ENCODE data around the gene WDR82. TPM values are rescaled to one million over a fixed set of nuclear protein-coding genes. Genes with fewer than 3 reads are reported as not detected.

The WDR82 gene
- total and polyA plus RNA-seq, 2 donors from 2014 or later: 20.9 to 75.8 TPM

DNA sequence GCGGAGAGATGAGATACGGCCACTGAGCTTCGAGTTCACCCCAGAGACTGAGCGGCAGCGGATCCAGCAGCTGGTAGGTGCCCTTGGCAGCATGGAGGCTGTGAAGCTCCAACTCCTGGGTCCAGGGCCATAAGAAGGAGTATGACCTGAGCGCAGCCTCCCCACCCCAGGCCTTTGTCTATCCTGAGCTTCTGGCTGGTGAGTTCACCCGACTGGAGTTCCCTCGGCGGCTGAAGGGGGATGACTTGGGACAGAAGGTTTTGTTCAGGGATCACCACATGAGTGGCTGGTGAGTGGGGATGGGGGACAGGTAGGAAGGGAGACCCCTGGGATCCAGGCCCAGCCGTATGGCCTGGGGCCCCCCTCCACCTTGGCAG lies 30.3 kb downstream of the WDR82 start:
- H3K4me3 ChIP-seq (ENCODE audit: low read length in 3 of 3): no peak overlapping the region
- H3K9me3 ChIP-seq (ENCODE audit: control insufficient read depth in 2 of 3, insufficient read depth in 1 of 3, low read length in 3 of 3): no peaks in the 10 kb centered on the region
- peaks cover 0 to 10% (median under 1%) of the 10 kb centered on the region in 3 donors for H3K4me1 ChIP-seq (ENCODE audit: control insufficient read depth in 2 of 3, insufficient read depth in 2 of 3, low read depth in 1 of 3, low read length in 3 of 3)
- peaks cover 0 to 9% (median 0%) of the 10 kb centered on the region in 3 donors for H3K36me3 ChIP-seq (ENCODE audit: control insufficient read depth in 2 of 3, insufficient read depth in 3 of 3, low read length in 3 of 3)
- FAIRE-seq: no peak
- H3K27me3 ChIP-seq (ENCODE audit: control insufficient read depth, insufficient read depth, low read length): no peaks in the 10 kb centered on the region
- TF ChIP-seq, protein P1, sequence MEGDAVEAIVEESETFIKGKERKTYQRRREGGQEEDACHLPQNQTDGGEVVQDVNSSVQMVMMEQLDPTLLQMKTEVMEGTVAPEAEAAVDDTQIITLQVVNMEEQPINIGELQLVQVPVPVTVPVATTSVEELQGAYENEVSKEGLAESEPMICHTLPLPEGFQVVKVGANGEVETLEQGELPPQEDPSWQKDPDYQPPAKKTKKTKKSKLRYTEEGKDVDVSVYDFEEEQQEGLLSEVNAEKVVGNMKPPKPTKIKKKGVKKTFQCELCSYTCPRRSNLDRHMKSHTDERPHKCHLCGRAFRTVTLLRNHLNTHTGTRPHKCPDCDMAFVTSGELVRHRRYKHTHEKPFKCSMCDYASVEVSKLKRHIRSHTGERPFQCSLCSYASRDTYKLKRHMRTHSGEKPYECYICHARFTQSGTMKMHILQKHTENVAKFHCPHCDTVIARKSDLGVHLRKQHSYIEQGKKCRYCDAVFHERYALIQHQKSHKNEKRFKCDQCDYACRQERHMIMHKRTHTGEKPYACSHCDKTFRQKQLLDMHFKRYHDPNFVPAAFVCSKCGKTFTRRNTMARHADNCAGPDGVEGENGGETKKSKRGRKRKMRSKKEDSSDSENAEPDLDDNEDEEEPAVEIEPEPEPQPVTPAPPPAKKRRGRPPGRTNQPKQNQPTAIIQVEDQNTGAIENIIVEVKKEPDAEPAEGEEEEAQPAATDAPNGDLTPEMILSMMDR (IDR thresholded peaks at IDR 0.05; ENCODE audit: borderline replicate concordance, extremely low read depth, insufficient read depth): no peak
- H3K27ac ChIP-seq (ENCODE audit: low read depth in 2 of 2, low read length in 2 of 2): no peak overlapping the region
- DNase-seq: peak in 1 of 5 donors; percentile 54
- intact Hi-C loops (cut with DNase I): no loop called here
- H3K9ac ChIP-seq (ENCODE audit: low read length in 3 of 3): no peak overlapping the region

GRCh38 chr3:52247409-52248164 lies 30.9 kb downstream of the WDR82 start:
- Histone ChIP-seq H3K27ac (ENCODE audit: low read depth in 2 of 2, low read length in 2 of 2) (no peak overlapping the region), H3K4me3 (ENCODE audit: low read length in 3 of 3) (no peak overlapping the region), H3K9ac (ENCODE audit: low read length in 3 of 3) (no peak overlapping the region), H3K27me3 (ENCODE audit: control insufficient read depth, insufficient read depth, low read length) (no peaks in the 10 kb centered on the region), H3K9me3 (ENCODE audit: control insufficient read depth in 2 of 3, insufficient read depth in 1 of 3, low read length in 3 of 3) (no peaks in the 10 kb centered on the region), H3K36me3 (ENCODE audit: control insufficient read depth in 2 of 3, insufficient read depth in 3 of 3, low read length in 3 of 3) (peaks cover 0 to 9% (median 0%) of the 10 kb centered on the region in 3 donors), H3K4me1 (ENCODE audit: control insufficient read depth in 2 of 3, insufficient read depth in 2 of 3, low read depth in 1 of 3, low read length in 3 of 3) (peaks cover 0 to 8% (median 0%) of the 10 kb centered on the region in 3 donors)
- FAIRE-seq (no peak), DNase-seq (peak in 1 of 5 donors; percentile 66)
- TF ChIP-seq, protein P1 (IDR thresholded peaks at IDR 0.05; ENCODE audit: borderline replicate concordance, extremely low read depth, insufficient read depth): no peak
- intact Hi-C loops (cut with DNase I): no loop called here

GRCh38 chr3:52246728-52247408 lies 31.6 kb downstream of the WDR82 start:
- TF ChIP-seq, protein P1 (IDR thresholded peaks at IDR 0.05; ENCODE audit: borderline replicate concordance, extremely low read depth, insufficient read depth): no peak
- Histone ChIP-seq H3K36me3 (ENCODE audit: control insufficient read depth in 2 of 3, insufficient read depth in 3 of 3, low read length in 3 of 3) (peaks cover 0 to 7% (median 0%) of the 10 kb centered on the region in 3 donors), H3K27ac (ENCODE audit: low read depth in 2 of 2, low read length in 2 of 2) (peak overlapping the region in 1 of 2 donors; percentile 57), H3K4me1 (ENCODE audit: control insufficient read depth in 2 of 3, insufficient read depth in 2 of 3, low read depth in 1 of 3, low read length in 3 of 3) (peaks cover 0 to 8% (median 0%) of the 10 kb centered on the region in 3 donors), H3K9ac (ENCODE audit: low read length in 3 of 3) (no peak overlapping the region), H3K4me3 (ENCODE audit: low read length in 3 of 3) (peak overlapping the region in 1 of 3 donors; percentile 45), H3K9me3 (ENCODE audit: control insufficient read depth in 2 of 3, insufficient read depth in 1 of 3, low read length in 3 of 3) (no peaks in the 10 kb centered on the region), H3K27me3 (ENCODE audit: control insufficient read depth, insufficient read depth, low read length) (no peaks in the 10 kb centered on the region)
- DNase-seq (peak in 1 of 5 donors; percentile 42), FAIRE-seq (no peak)
- intact Hi-C loops (cut with DNase I): no loop called here

All from kidney (tissue), 14 donors.